Activated T-cell treated with anti-CD3 and anti-CD28 coated beads, Interleukin-2, amount 50 U/mL, for 24 hours (primary cell): Measurements from ENCODE around the gene ARPC2.

Source experiments
- DNase-seq: peaks from one replicate; pipeline ENCODE4 v3.0.0-alpha.2; 2020
- H3K27ac Mint-ChIP-seq: 2 replicates; pipeline ENCODE4 v1.8.0; 2020; ENCODE audit warnings: mild to moderate bottlenecking, mixed read lengths
- H3K27me3 Mint-ChIP-seq: 2 replicates; pipeline ENCODE4 v1.8.0; 2020; ENCODE audit warnings: mixed read lengths
- H3K36me3 Mint-ChIP-seq: 2 replicates; pipeline ENCODE4 v1.8.0; 2020; ENCODE audit warnings: low read depth, mixed read lengths
- H3K4me1 Mint-ChIP-seq: 2 replicates; pipeline ENCODE4 v1.8.0; 2020; ENCODE audit warnings: low read depth, mixed read lengths
- H3K4me3 Mint-ChIP-seq: 2 replicates; pipeline ENCODE4 v1.8.0; 2020; ENCODE audit warnings: mild to moderate bottlenecking, moderate library complexity, mixed read lengths
- H3K9me3 Mint-ChIP-seq: 2 replicates; pipeline ENCODE4 v1.8.0; 2020; ENCODE audit warnings: mixed read lengths

The ARPC2 gene

DNA sequence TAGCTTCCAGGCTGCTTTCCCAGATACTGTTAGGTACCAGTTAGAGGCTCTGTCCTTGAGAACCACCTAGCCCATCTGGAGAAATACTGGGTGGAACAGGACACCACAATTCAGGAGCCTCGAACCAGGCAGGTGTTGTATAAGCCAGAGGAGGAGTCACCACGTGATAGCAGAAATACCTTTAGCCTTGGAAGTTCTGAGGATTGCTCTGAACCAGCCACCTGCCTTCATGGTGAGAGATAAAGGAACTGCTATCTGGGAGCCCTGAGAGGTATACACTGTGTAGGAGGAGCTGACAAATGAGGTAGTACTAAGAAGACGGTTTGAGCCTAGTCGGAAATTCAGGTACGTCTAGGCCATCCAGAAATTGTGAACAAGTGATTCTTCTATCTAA, 36.2 kb downstream of the ARPC2 start:
- H3K4me1 Mint-ChIP-seq: peaks cover 52% of the 10 kb centered on the region

DNA sequence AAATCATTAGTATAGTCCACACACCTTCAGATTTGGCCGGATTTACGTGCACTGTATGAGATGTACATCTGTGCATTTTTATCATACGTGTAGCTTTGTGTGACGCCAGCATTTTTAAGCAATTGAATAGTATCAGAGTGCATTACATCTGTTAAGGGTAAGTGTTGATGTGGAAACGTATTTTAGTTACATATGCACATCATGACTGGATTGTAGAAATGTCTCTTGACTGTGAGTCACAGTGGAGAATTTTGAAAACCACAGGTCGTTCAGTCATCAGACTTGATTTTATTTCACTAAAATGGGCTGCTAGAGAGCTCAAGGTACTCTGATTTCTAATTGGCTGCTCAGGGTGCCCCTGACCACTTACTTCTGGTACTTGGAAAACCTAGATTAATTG, 38.5 kb downstream of the ARPC2 start:
- H3K36me3 Mint-ChIP-seq: peaks cover 70% of the 10 kb centered on the region

More for the DNA sequence above, 36.2 kb downstream of the ARPC2 start:
- no peaks in the 10 kb centered on the region for H3K9me3 Mint-ChIP-seq
- H3K27me3 Mint-ChIP-seq: no peaks in the 10 kb centered on the region
- peak overlapping the region; percentile 85 for H3K27ac Mint-ChIP-seq
- peaks cover 92% of the 10 kb centered on the region for H3K36me3 Mint-ChIP-seq
- peak; percentile 19 for DNase-seq
- no peak overlapping the region for H3K4me3 Mint-ChIP-seq

DNA sequence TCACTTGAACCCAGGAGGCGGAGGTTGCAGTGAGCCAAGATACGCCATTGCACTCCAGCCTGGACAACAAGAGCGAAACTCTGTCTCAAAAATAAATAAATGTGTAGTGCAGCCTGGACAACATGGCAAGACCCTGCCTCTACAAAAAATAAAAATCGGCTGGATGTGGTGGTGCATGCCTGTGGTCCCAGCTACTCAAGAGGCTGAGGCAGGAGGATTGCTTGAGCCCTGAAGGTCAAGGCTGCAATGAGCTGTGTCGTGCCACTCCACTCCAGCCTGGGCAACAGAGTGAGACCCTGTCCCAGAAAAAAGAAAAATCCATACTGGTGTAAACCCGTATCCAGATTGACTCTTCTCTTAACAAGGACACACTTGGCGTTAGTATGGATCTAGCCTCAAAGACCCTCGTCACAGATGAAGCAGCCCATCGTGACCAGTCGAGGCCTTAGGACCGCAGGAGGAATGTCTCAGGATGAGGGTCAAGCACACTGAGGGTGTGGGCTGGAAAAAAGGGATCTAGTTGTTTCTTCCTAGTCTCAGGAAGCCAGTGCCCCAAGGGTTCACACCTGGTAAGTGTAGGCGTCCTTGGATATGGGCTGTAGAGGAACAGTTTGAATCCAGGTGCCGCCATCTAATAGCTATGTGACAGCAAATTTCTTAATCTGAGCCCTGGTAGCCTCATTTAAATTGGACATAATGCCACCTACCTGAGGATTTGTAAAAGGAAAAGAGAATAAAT, 39.8 kb downstream of the ARPC2 start:
- H3K9me3 Mint-ChIP-seq: no peaks in the 10 kb centered on the region
- peaks cover 57% of the 10 kb centered on the region for H3K36me3 Mint-ChIP-seq
- H3K4me3 Mint-ChIP-seq: no peak overlapping the region
- no peak for DNase-seq
- H3K27ac Mint-ChIP-seq: peak overlapping the region; percentile 91
- peaks cover 52% of the 10 kb centered on the region for H3K4me1 Mint-ChIP-seq
- H3K27me3 Mint-ChIP-seq: no peaks in the 10 kb centered on the region

More for the DNA sequence above, 38.5 kb downstream of the ARPC2 start:
- Mint-ChIP-seq H3K9me3 (no peaks in the 10 kb centered on the region), H3K4me1 (peaks cover 55% of the 10 kb centered on the region), H3K27ac (peak overlapping the region; percentile 57), H3K4me3 (no peak overlapping the region), H3K27me3 (no peaks in the 10 kb centered on the region)
- DNase-seq: no peak

DNA sequence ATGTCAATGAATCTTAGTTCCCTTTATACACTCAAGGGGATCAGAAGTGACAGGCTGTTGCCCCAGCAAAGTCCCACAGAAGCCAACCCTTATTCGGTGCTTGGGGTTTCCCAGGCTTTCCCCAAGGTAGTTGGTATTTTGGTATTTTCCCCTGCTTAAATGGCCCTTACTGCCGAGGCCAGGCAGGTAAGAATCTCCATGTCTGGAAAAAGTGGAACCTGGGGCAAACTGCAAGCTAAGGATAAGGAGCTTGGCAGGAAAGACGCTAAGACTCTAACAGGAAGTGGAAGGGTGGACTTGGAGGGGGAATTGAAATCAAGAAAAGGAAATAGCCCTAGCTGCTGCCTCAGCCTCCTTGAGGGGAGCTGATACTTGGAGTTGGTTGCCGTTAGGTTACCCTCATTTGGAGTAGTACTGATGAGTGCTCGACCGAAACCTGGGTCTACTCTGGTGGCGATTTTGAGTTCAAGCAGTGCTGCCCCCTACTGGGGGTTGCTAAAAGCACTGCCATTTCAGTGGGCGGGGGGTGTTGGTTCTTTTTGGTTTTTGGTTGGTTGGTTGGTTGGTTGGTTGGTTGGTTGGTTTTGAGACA, 40.5 kb downstream of the ARPC2 start:
- H3K36me3 Mint-ChIP-seq: peaks cover 51% of the 10 kb centered on the region
- H3K9me3 Mint-ChIP-seq: no peaks in the 10 kb centered on the region
- peak; percentile 79 for DNase-seq
- peaks cover 45% of the 10 kb centered on the region for H3K4me1 Mint-ChIP-seq
- no peaks in the 10 kb centered on the region for H3K27me3 Mint-ChIP-seq
- H3K27ac Mint-ChIP-seq: peak overlapping the region; percentile 91
- H3K4me3 Mint-ChIP-seq: peak overlapping the region; percentile 15

DNA sequence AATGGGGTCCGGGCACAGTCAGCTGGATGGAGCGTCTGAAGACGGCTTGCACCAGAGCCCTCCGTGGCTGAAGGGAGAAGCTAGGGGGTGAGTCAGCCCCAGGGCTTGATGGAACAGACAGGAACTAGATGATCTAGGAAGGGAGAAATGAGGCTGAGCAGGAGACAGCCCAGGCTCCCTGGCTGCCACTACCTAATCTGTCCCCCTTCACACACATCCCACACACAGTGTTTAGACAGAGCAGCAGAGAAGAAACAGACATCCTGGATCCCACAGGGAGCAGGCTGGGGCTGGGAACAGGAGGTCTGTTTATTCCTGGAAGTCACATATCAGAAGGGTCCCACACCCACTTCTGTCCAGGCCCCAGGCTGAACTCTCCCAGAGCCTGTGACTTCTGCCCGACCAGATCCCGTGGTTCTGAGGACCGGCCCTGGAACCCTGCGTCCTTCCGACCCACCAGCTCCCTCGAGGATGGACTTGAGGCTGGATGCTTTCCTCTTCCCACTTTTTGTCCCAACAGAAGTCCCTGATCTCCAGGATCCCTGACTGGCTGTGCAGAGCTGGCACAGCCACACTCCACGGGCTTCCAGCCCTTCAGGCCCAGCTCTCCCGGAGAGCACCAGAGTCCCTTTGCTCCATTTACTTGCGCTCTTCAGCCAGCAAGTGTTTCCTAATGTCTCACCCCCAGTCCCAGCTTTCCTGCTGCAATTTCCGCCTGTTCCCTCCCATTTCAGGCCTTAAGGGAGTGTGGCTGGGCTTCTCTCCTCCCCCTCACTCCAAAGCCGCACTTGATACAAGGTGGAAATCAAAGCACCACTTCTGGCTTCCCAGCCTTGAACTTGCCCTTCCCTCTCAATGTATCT, 42.3 kb downstream of the ARPC2 start:
- DNase-seq: no peak
- H3K9me3 Mint-ChIP-seq: no peaks in the 10 kb centered on the region
- H3K4me3 Mint-ChIP-seq: no peak overlapping the region
- H3K27me3 Mint-ChIP-seq: no peaks in the 10 kb centered on the region
- H3K27ac Mint-ChIP-seq: peak overlapping the region; percentile 77
- peaks cover 50% of the 10 kb centered on the region for H3K36me3 Mint-ChIP-seq
- peaks cover 40% of the 10 kb centered on the region for H3K4me1 Mint-ChIP-seq

DNA sequence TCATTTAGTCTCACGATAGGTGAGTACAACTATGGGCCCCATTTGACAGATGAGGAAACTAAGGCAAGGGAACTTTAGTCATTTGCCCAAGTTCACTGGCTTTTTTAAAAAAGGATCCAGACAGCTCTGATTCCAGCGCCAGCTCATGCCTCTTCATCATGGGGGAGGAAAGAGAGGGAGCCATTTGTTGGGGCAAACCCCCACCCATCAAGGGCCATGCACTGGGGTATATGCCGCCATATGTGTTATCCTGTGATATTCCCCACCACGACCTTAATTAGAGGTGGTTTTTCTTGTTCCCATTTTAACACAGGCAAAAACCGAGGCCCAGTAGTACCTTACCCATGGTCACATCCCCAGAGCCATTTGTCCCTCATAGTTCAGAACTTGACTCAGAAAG, 43.2 kb downstream of the ARPC2 start:
- peaks cover 40% of the 10 kb centered on the region for H3K4me1 Mint-ChIP-seq
- H3K27me3 Mint-ChIP-seq: no peaks in the 10 kb centered on the region
- H3K27ac Mint-ChIP-seq: peak overlapping the region; percentile 44
- H3K4me3 Mint-ChIP-seq: no peak overlapping the region
- no peaks in the 10 kb centered on the region for H3K9me3 Mint-ChIP-seq
- H3K36me3 Mint-ChIP-seq: peaks cover 50% of the 10 kb centered on the region
- no peak for DNase-seq

DNA sequence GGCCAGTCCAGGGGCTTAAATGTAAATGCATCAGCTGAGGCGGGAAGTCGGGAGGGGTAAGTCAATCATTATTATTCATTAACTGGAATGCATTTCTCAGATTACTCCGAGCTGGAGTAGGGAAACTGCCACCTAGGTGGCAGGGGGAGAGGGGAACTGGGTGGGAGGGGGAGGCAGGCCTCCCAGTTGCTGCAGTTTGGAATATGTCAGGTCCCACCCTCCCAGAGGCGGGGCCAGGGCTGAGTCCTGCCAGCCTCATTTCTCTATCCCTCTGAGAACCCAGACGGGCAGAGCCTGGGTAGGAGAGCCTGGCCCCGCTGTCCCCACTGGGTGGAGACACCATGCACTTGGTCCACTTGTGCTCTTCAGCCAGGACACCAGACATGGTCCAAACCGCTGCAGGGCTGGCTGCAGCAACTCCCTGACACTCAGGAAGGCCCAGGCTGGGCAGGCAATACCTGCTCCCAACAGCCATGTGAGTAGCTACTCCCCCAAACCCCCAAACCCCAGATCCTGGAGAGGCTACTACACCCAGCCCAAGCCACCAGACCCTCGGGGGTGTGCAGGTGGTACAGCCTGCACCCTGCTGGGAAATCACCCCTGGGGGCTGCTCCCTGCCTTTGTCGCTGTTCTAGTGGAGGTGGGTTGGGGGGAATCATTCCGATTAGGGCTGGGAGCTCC, 43.9 kb downstream of the ARPC2 start, which contains the start of gene GPBAR1:
GPBAR1 (plus strand) TSS at position 274 of the 681 bp plus-strand sequence. CDS start 1,710 bp downstream, outside the sequence.
- peaks cover 38% of the 10 kb centered on the region for H3K4me1 Mint-ChIP-seq
- H3K4me3 Mint-ChIP-seq: no peak within 1 kb of the TSS
- no peaks in the 10 kb centered on the region for H3K9me3 Mint-ChIP-seq

DNA sequence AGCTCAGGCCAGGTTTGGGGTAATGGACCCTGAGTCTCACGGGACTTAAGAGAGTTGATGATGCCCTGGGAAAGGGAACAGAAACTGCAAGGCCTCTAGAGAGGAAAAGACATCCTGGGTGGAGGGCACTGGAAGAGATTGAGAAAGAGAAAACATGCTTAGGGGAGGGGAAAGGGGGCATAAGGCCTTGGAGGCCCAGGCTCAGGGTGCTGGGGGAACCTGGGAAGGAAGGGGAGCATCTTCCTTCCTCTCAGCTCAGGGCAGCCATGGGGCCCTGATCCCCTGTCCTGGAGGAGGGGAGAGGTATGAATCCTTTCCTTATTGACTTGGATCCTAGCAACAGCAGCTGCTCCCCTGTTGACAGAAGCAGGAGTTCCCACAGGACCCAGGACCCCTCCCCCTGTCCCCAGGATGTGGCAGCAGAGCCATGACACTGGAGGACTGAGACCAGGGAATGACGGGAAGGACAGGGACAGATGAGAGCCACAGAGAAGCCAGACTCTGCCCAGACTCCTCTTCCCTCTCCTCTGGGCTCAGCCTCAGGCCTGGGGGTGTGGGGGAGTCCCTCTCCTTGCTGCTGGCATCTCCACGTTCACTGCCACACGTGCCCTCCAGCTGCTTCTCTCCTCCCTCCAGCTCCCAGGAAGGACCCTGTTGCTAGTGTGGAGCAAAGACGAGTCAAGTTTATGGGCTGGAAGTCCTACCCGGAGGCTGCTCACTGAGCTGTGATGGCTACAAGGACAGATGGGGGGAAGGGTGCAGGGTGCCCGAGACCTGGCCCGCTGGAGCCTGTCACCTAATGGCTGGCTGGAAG, 44.6 kb downstream of the ARPC2 start:
- no peaks in the 10 kb centered on the region for H3K9me3 Mint-ChIP-seq
- peak overlapping the region; percentile 26 for H3K27ac Mint-ChIP-seq
- DNase-seq: no peak
- peaks cover 37% of the 10 kb centered on the region for H3K4me1 Mint-ChIP-seq
- peaks cover 51% of the 10 kb centered on the region for H3K36me3 Mint-ChIP-seq
- no peaks in the 10 kb centered on the region for H3K27me3 Mint-ChIP-seq
- H3K4me3 Mint-ChIP-seq: no peak overlapping the region

More for the DNA sequence above, 43.9 kb downstream of the ARPC2 start, which contains the start of gene GPBAR1:
- Mint-ChIP-seq H3K27ac (peak within 1 kb of the TSS; percentile 77), H3K36me3 (peaks cover 50% of the 10 kb centered on the region), H3K27me3 (no peaks in the 10 kb centered on the region)
- DNase-seq: no peak

DNA sequence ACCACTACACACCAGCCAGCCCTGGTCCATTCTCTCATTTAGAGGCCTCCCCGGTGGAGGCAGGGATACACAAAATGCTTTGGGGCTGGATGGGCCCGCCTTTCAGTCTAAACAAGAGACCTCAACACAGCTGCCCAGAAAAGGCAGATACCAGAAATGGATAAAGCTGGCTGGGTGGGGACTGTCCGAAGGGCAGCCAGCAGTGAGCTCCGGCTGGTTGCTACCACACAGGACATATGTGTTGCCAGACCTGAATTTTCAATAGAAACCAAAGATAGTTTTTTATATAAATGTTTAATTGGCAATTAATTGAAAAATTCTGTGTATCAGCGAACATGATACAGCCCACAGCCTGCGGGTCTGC, 45.2 kb downstream of the ARPC2 start:
- no peaks in the 10 kb centered on the region for H3K9me3 Mint-ChIP-seq
- H3K4me1 Mint-ChIP-seq: peaks cover 36% of the 10 kb centered on the region
- no peak overlapping the region for H3K4me3 Mint-ChIP-seq
- no peak for DNase-seq
- no peaks in the 10 kb centered on the region for H3K27me3 Mint-ChIP-seq
- peak overlapping the region; percentile 18 for H3K27ac Mint-ChIP-seq
- peaks cover 51% of the 10 kb centered on the region for H3K36me3 Mint-ChIP-seq

DNA sequence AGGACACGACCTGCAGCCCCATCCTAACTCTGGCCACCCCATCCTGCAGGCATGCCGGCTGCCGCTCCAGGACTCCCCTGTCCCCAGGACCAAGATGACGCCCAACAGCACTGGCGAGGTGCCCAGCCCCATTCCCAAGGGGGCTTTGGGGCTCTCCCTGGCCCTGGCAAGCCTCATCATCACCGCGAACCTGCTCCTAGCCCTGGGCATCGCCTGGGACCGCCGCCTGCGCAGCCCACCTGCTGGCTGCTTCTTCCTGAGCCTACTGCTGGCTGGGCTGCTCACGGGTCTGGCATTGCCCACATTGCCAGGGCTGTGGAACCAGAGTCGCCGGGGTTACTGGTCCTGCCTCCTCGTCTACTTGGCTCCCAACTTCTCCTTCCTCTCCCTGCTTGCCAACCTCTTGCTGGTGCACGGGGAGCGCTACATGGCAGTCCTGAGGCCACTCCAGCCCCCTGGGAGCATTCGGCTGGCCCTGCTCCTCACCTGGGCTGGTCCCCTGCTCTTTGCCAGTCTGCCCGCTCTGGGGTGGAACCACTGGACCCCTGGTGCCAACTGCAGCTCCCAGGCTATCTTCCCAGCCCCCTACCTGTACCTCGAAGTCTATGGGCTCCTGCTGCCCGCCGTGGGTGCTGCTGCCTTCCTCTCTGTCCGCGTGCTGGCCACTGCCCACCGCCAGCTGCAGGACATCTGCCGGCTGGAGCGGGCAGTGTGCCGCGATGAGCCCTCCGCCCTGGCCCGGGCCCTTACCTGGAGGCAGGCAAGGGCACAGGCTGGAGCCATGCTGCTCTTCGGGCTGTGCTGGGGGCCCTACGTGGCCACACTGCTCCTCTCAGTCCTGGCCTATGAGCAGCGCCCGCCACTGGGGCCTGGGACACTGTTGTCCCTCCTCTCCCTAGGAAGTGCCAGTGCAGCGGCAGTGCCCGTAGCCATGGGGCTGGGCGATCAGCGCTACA, 45.9 kb downstream of the ARPC2 start:
- Mint-ChIP-seq H3K4me1 (peaks cover 35% of the 10 kb centered on the region), H3K9me3 (no peaks in the 10 kb centered on the region), H3K27me3 (no peaks in the 10 kb centered on the region), H3K36me3 (peaks cover 54% of the 10 kb centered on the region), H3K27ac (peak overlapping the region; percentile 85), H3K4me3 (no peak overlapping the region)
- DNase-seq: no peak

DNA sequence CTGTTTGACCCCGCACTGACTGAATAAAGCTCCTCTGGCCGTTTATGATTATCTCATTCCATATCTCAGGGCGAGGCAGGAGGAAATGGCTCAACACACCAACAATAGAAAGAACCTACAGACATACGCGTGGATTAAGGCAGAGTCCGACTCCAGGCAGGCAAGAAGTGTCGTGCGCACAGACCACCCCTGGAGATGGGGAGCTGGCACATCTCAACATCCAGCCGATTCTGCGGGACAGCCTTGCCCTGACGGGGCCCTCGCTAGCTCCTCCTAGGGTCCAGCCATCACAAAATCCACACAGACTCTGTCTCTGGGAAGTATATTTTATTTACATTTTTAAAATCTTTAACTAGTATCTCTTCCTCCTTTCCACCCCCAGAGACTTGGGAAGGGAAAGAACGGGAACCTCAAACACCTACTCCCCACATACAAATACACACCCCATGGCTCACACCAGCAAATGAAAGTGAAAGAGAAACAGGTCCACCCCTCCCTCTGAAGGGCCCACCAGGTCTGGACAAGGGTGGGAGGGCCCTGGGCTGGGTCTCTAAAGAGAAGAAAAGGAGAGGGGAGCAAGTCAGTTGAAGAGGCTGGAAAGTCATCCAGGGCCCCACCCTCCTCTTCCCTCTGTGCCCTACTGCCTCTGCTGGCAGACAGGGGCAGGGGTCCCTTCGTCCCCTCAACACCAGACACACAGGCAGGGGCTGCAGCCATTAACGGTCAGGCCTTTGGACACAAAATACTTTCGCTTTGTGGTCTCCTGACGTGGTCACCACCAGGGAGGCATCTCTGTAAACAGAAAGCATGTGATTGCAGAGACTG, 47.0 kb downstream of the ARPC2 start:
- Mint-ChIP-seq H3K9me3 (no peaks in the 10 kb centered on the region), H3K27ac (peak overlapping the region; percentile 85), H3K4me1 (peaks cover 33% of the 10 kb centered on the region), H3K4me3 (no peak overlapping the region), H3K27me3 (no peaks in the 10 kb centered on the region), H3K36me3 (peaks cover 56% of the 10 kb centered on the region)
- no peak for DNase-seq
